Liver (tissue), 3 donors: ENCODE data around the gene CDC16.

Experiments used
- ATF3 ChIP-seq: IDR thresholded peaks from 2 replicates; pipeline ENCODE4 v1.6.1; 2016; ENCODE audit warnings: antibody characterized with exemption
- CTCF ChIP-seq: fragments of 150-350 bp; IDR thresholded peaks from 2 replicates; pipeline ENCODE4 v1.5.1; 2017; ENCODE audit warnings: improper control_type of control experiment, low read depth, low read length; ENCODE audit not compliant: missing input control
- EGR1 ChIP-seq, 2 donors: IDR thresholded peaks; 2 replicates each; pipeline ENCODE4 v1.6.1; 2016 to 2018; ENCODE audit warnings: antibody characterized with exemption in 2 of 2, low read depth in 2 of 2
- GABPA ChIP-seq, 2 donors: IDR thresholded peaks in 1 of 2; conservative IDR thresholded peaks in 1 of 2; 2 replicates each; pipeline ENCODE4 v1.6.1; 2016; ENCODE audit warnings: antibody characterized with exemption in 2 of 2, mild to moderate bottlenecking in 1 of 2, moderate library complexity in 1 of 2
- HNF4A ChIP-seq, 2 donors: conservative IDR thresholded peaks; 2 replicates each; pipeline ENCODE4 v1.6.1; 2016; ENCODE audit warnings: antibody characterized with exemption in 2 of 2, mild to moderate bottlenecking in 2 of 2
- JUND ChIP-seq, 2 donors: IDR thresholded peaks; 2 replicates each; pipeline ENCODE4 v1.6.1; 2016; ENCODE audit warnings: antibody characterized with exemption in 2 of 2
- MAX ChIP-seq: IDR thresholded peaks from 2 replicates; pipeline ENCODE4 v1.6.1; 2016; ENCODE audit warnings: antibody characterized with exemption
- NR2F2 ChIP-seq: IDR thresholded peaks from 2 replicates; pipeline ENCODE4 v1.6.1; 2016; ENCODE audit warnings: antibody characterized with exemption
- RAD21 ChIP-seq, 2 donors: IDR thresholded peaks; 2 replicates each; pipeline ENCODE4 v1.6.1; 2016; ENCODE audit warnings: antibody characterized with exemption in 2 of 2, mild to moderate bottlenecking in 2 of 2
- REST ChIP-seq: IDR thresholded peaks from 2 replicates; pipeline ENCODE4 v1.6.1; 2016; ENCODE audit warnings: antibody characterized with exemption, mild to moderate bottlenecking
- SP1 ChIP-seq: IDR thresholded peaks from 2 replicates; pipeline ENCODE4 v1.6.1; 2018; ENCODE audit warnings: antibody characterized with exemption, mild to moderate bottlenecking
- TAF1 ChIP-seq: conservative IDR thresholded peaks from 2 replicates; pipeline ENCODE4 v1.6.1; 2016; ENCODE audit warnings: antibody characterized with exemption, mild to moderate bottlenecking
- YY1 ChIP-seq: IDR thresholded peaks from 2 replicates; pipeline ENCODE4 v1.6.1; 2016; ENCODE audit warnings: antibody characterized with exemption, mild to moderate bottlenecking
- donor health status: healthy.
- donor health status: healthy.

- TF ChIP-seq CTCF = no peak
- no peak for TF ChIP-seq ATF3
- TF ChIP-seq TAF1 = no peak
- TF ChIP-seq SP1 = no peak
- no peak for TF ChIP-seq RAD21 (IDR thresholded peaks at IDR 0.05)
- TF ChIP-seq REST = no peak
- no peak for TF ChIP-seq EGR1 (IDR thresholded peaks at IDR 0.05; ENCODE audit: low read depth in 2 of 2)
- no peak for TF ChIP-seq NR2F2
- TF ChIP-seq JUND (IDR thresholded peaks at IDR 0.05) = no peak
- TF ChIP-seq MAX = no peak
- no peak for TF ChIP-seq YY1
- no peak for TF ChIP-seq HNF4A (conservative IDR thresholded peaks at IDR 0.05)
- no peak for TF ChIP-seq GABPA (IDR thresholded peaks at IDR 0.05 in 1 of 2, conservative IDR thresholded peaks at IDR 0.05 in 1 of 2)
Measured at GRCh38 chr13:114304346-114305034, 69.8 kb downstream of the CDC16 start.
